ENCODE data around the gene LRRN4.

The LRRN4 gene

GRCh38 chr20:6074784-6075183 lies 20.9 kb upstream of the LRRN4 start:
- TF ChIP-seq FOXP2 (optimal IDR thresholded peaks at IDR 0.05; ENCODE audit: borderline replicate concordance, extremely low read depth, extremely low read length, insufficient read depth) (no peak), SIN3A (IDR thresholded peaks at IDR 0.05; ENCODE audit: borderline replicate concordance, insufficient read depth, low read length) (no peak), REST (IDR thresholded peaks at IDR 0.05; ENCODE audit: insufficient read depth in 1 of 2, low read depth in 2 of 2, low read length in 2 of 2) (no peak), POLR2AphosphoS5 (IDR thresholded peaks at IDR 0.05; ENCODE audit: low read depth, low read length) (no peak), TAF1 (IDR thresholded peaks at IDR 0.05; ENCODE audit: borderline replicate concordance, insufficient read depth, low read length) (no peak)

- TF ChIP-seq TAF1 (IDR thresholded peaks at IDR 0.05; ENCODE audit: borderline replicate concordance, insufficient read depth, low read length) (no peak), FOXP2 (optimal IDR thresholded peaks at IDR 0.05; ENCODE audit: borderline replicate concordance, extremely low read depth, extremely low read length, insufficient read depth) (no peak), SIN3A (IDR thresholded peaks at IDR 0.05; ENCODE audit: borderline replicate concordance, insufficient read depth, low read length) (no peak), REST (IDR thresholded peaks at IDR 0.05; ENCODE audit: insufficient read depth in 1 of 2, low read depth in 2 of 2, low read length in 2 of 2) (no peak), POLR2AphosphoS5 (IDR thresholded peaks at IDR 0.05; ENCODE audit: low read depth, low read length) (no peak)
These were observed 20.3 kb upstream of the LRRN4 start for GRCh38 chr20:6074145-6074561.

GRCh38 chr20:6070829-6071695 lies 17.2 kb upstream of the LRRN4 start:
- TF ChIP-seq SIN3A (IDR thresholded peaks at IDR 0.05; ENCODE audit: borderline replicate concordance, insufficient read depth, low read length), result no peak

- TF ChIP-seq POLR2AphosphoS5 (IDR thresholded peaks at IDR 0.05; ENCODE audit: low read depth, low read length) (no peak), REST (IDR thresholded peaks at IDR 0.05; ENCODE audit: insufficient read depth in 1 of 2, low read depth in 2 of 2, low read length in 2 of 2) (no peak), SIN3A (IDR thresholded peaks at IDR 0.05; ENCODE audit: borderline replicate concordance, insufficient read depth, low read length) (no peak), TAF1 (IDR thresholded peaks at IDR 0.05; ENCODE audit: borderline replicate concordance, insufficient read depth, low read length) (no peak), FOXP2 (optimal IDR thresholded peaks at IDR 0.05; ENCODE audit: borderline replicate concordance, extremely low read depth, extremely low read length, insufficient read depth) (no peak)
These were observed 15.8 kb upstream of the LRRN4 start for GRCh38 chr20:6069669-6070068.

- TF ChIP-seq SIN3A (IDR thresholded peaks at IDR 0.05; ENCODE audit: borderline replicate concordance, insufficient read depth, low read length), result no peak
- no peak for TF ChIP-seq FOXP2 (optimal IDR thresholded peaks at IDR 0.05; ENCODE audit: borderline replicate concordance, extremely low read depth, extremely low read length, insufficient read depth)
These were observed 14.0 kb upstream of the LRRN4 start for GRCh38 chr20:6067763-6068318.

- TF ChIP-seq FOXP2 (optimal IDR thresholded peaks at IDR 0.05; ENCODE audit: borderline replicate concordance, extremely low read depth, extremely low read length, insufficient read depth), result no peak
- TF ChIP-seq TAF1 (IDR thresholded peaks at IDR 0.05; ENCODE audit: borderline replicate concordance, insufficient read depth, low read length), result no peak
- TF ChIP-seq SIN3A (IDR thresholded peaks at IDR 0.05; ENCODE audit: borderline replicate concordance, insufficient read depth, low read length), result no peak
- TF ChIP-seq POLR2AphosphoS5 (IDR thresholded peaks at IDR 0.05; ENCODE audit: low read depth, low read length), result no peak
- no peak for TF ChIP-seq REST (IDR thresholded peaks at IDR 0.05; ENCODE audit: insufficient read depth in 1 of 2, low read depth in 2 of 2, low read length in 2 of 2)
These were observed 12.7 kb upstream of the LRRN4 start for GRCh38 chr20:6066582-6066981.

Data from PFSK-1 (cell line).